Natural killer cell (primary cell): Measurements from ENCODE around the gene CD48. TPM values are rescaled to one million over a fixed set of nuclear protein-coding genes. Genes with fewer than 3 reads are reported as not detected.

Experiments
- ATAC-seq, 3 donors: fragments of 150-1000 bp in 2 of 3; fragments of 200-7000 bp in 1 of 3; cut with Tn5 transposase; 1 replicate in 1 of 3; 2 replicates in 2 of 3; pipeline ENCODE4 v1.10.0; 2021; ENCODE audit warnings: mild to moderate bottlenecking in 2 of 3, moderate library complexity in 2 of 3
- DNase-seq, 2 donors: peaks; one replicate each; pipeline versions ENCODE4 v3.0.0 to v3.0.0-alpha.2; 2013 to 2021; ENCODE audit warnings: mixed read lengths in 1 of 2
- H3K27ac ChIP-seq: one replicate; pipeline ENCODE4 v1.5.1; 2013; ENCODE audit warnings: mild to moderate bottlenecking, low read length
- H3K27me3 ChIP-seq: one replicate; pipeline ENCODE4 v1.6.1; 2013; ENCODE audit warnings: low read length; ENCODE audit not compliant: control insufficient read depth, insufficient read depth
- H3K36me3 ChIP-seq: one replicate; pipeline ENCODE4 v1.6.1; 2013; ENCODE audit warnings: low read length; ENCODE audit not compliant: control insufficient read depth, insufficient read depth
- H3K4me1 ChIP-seq: one replicate; pipeline ENCODE4 v1.6.1; 2013; ENCODE audit warnings: low read length; ENCODE audit not compliant: control insufficient read depth, insufficient read depth
- H3K4me3 ChIP-seq: one replicate; pipeline ENCODE4 v1.5.1; 2013; ENCODE audit warnings: low read length
- H3K9me3 ChIP-seq: one replicate; pipeline ENCODE4 v1.6.1; 2013; ENCODE audit warnings: low read length; ENCODE audit not compliant: control insufficient read depth, insufficient read depth
- H3K27ac Mint-ChIP-seq, 2 donors: one replicate each; pipeline ENCODE4 v1.8.0; 2022; ENCODE audit warnings: mild to moderate bottlenecking in 2 of 2, mixed read lengths in 2 of 2, moderate library complexity in 1 of 2
- H3K27me3 Mint-ChIP-seq, 2 donors: one replicate each; pipeline ENCODE4 v1.8.0; 2022; ENCODE audit warnings: low read depth in 2 of 2, mixed read lengths in 2 of 2
- H3K36me3 Mint-ChIP-seq: one replicate; pipeline ENCODE4 v1.8.0; 2022; ENCODE audit warnings: mixed read lengths
- H3K4me1 Mint-ChIP-seq, 2 donors: one replicate each; pipeline ENCODE4 v1.8.0; 2022; ENCODE audit warnings: mixed read lengths in 2 of 2
- H3K4me3 Mint-ChIP-seq: one replicate; pipeline ENCODE4 v1.8.0; 2022; ENCODE audit warnings: mild to moderate bottlenecking, moderate library complexity, mixed read lengths
- H3K9me3 Mint-ChIP-seq, 2 donors: one replicate each; pipeline ENCODE4 v1.8.0; 2022; ENCODE audit warnings: mixed read lengths in 2 of 2
- WGBS: methylation state at CpG from one replicate; pipeline ENCODE4 v1.1.7; 2013; ENCODE audit warnings: missing lambda C conversion rate; ENCODE audit not compliant: insufficient coverage; 5-methylcytosine and 5-hydroxymethylcytosine counted together
- intact Hi-C: fragments of 100-400 bp; cut with micrococcal nuclease; formaldehyde crosslinking; loops from one replicate; pipeline ENCODE4 v1.14.2; 2022
- total RNA-seq, 4 donors: library from RNA; stranded (reverse); fragments of 120-200 nt in 1 of 4; gene quantifications; one replicate each; pipeline versions ENCODE4 v1.2.3 to v1.2.4, GENCODE V29; 2013 to 2022
- TF ChIP-seq, protein P1 (sequence below): fragments of 200-600 bp; IDR thresholded peaks from one replicate; pipeline ENCODE4 v1.8.0; 2022; ENCODE audit warnings: antibody characterized with exemption

CD48 gene
- total RNA-seq, 3 donors from 2014 or later (not counting 1 experiment from before 2014, with no cell fraction given) = 213 to 249 (median 223) TPM

DNA sequence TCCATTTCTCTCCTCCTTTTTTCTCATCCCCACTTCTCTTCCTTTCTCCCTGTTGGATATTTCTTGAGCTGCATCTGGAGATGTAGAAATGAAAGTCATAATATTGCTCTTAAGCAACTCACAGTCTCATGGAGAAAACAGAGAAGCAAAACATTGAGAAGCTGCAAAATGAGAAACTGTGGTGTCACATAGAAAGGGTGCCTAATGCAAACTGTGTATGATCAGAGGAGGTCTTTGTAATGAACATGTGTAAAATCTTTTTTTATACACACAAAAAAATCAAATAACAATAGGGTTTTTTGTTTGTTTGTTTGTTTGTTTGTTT lies 15.7 kb upstream of the CD48 start:
- DNase-seq = no peak
- no peaks in the 10 kb centered on the region for H3K36me3 Mint-ChIP-seq
- no peak for ATAC-seq
- intact Hi-C loops = loop anchor here (1.0 to 2.0 kb wide), 6 partner anchors 17 to 224 kb away; no protein-coding TSS in a partner anchor
- TF ChIP-seq, protein P1, sequence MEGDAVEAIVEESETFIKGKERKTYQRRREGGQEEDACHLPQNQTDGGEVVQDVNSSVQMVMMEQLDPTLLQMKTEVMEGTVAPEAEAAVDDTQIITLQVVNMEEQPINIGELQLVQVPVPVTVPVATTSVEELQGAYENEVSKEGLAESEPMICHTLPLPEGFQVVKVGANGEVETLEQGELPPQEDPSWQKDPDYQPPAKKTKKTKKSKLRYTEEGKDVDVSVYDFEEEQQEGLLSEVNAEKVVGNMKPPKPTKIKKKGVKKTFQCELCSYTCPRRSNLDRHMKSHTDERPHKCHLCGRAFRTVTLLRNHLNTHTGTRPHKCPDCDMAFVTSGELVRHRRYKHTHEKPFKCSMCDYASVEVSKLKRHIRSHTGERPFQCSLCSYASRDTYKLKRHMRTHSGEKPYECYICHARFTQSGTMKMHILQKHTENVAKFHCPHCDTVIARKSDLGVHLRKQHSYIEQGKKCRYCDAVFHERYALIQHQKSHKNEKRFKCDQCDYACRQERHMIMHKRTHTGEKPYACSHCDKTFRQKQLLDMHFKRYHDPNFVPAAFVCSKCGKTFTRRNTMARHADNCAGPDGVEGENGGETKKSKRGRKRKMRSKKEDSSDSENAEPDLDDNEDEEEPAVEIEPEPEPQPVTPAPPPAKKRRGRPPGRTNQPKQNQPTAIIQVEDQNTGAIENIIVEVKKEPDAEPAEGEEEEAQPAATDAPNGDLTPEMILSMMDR = no peak
- Histone ChIP-seq H3K27me3 (no peaks in the 10 kb centered on the region), H3K36me3 (no peaks in the 10 kb centered on the region), H3K9me3 (no peaks in the 10 kb centered on the region), H3K4me3 (no peak overlapping the region), H3K4me1 (peaks cover 14% of the 10 kb centered on the region), H3K27ac (no peak overlapping the region)
- no peak overlapping the region for H3K4me3 Mint-ChIP-seq
- H3K27me3 Mint-ChIP-seq = no peaks in the 10 kb centered on the region
- H3K9me3 Mint-ChIP-seq = peaks cover 0 to 2% of the 10 kb centered on the region in 2 donors
- H3K4me1 Mint-ChIP-seq = peaks cover 22% of the 10 kb centered on the region in 2 donors
- no peak overlapping the region for H3K27ac Mint-ChIP-seq

DNA sequence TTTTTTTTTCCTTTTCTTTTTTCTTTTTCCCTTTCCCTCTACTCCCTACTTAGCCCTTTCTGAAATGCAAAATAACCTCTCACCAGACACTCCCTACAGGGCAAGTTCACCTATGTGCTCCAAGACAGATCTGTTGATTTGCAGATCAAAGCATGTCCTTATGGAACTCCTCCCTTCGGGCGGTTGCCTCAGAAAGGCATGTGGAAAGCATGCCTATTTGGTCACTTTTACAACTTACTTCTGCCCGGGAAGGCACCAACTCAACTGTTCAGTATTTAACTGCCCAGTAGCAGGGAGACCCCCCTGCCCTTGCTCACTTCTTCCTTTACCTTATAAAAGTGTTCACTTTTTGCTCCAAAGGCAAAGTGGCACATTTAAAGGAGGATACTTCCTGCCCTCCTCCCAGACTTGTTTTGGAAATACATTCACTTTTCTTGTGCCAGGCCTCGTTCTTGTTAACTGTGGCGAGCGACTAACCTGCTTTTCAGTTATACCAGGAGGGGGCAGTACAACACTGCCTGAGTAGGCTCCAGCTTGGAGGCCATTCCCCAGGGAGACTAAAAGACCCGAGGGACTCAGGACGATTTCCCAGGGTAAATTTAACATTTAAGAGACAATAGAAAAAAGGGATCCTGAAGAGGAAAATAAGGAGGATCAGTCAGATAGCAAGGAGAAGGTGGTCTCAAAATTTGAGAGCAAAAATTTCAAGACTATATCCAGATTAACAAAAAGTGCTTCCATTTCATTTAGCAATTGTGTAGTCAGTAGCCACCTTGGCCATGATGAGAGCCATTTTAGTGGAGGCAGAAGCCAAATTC lies 15.1 kb upstream of the CD48 start:
- WGBS = 23% methylated on average over 8 of the region's 8 CpGs
- peaks cover 14% of the 10 kb centered on the region for H3K4me1 ChIP-seq

DNA sequence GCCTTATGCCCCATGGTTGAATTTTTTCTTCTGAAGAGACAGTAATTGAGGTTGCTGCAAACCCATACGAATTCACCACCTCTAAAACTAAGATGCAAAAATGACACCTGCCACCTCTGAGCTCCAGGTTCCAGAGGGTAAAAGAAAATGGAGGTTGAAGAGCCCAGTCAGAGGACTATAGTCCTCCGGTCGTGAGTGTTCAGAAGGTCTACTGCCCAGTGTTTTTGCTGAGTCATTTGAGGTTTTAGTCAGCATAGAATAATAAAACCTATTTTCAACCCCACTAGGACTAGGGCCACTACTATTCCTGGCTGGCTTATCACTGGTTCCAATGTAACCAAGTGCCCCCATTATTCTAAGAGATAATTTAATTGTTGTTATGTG lies 14.5 kb upstream of the CD48 start:
- H3K4me1 ChIP-seq = peaks cover 14% of the 10 kb centered on the region
- H3K36me3 ChIP-seq = no peaks in the 10 kb centered on the region
- no peak overlapping the region for H3K4me3 ChIP-seq
- H3K9me3 ChIP-seq = no peaks in the 10 kb centered on the region
- H3K36me3 Mint-ChIP-seq = no peaks in the 10 kb centered on the region
- no peaks in the 10 kb centered on the region for H3K27me3 Mint-ChIP-seq
- DNase-seq = no peak
- WGBS = no CpG with 5 or more reads among the region's 3 CpGs
- peaks cover 16 to 17% of the 10 kb centered on the region in 2 donors for H3K4me1 Mint-ChIP-seq
- intact Hi-C loops = loop anchor here (2.0 kb wide), 1 partner anchor 225 kb away; no protein-coding TSS in a partner anchor
- H3K27me3 ChIP-seq = no peaks in the 10 kb centered on the region
- TF ChIP-seq, protein P1 = no peak
- no peak overlapping the region for H3K27ac ChIP-seq
- no peak for ATAC-seq
- no peaks in the 10 kb centered on the region for H3K9me3 Mint-ChIP-seq
- H3K27ac Mint-ChIP-seq = no peak overlapping the region
- H3K4me3 Mint-ChIP-seq = no peak overlapping the region

More for the DNA sequence above, 15.1 kb upstream of the CD48 start:
- intact Hi-C loops = loop anchor here (1.0 to 2.0 kb wide), 6 partner anchors 18 to 224 kb away; no protein-coding TSS in a partner anchor
- ATAC-seq (peak; percentile 88 to 94 (median 90)), DNase-seq (peak in 1 of 2 donors; percentile 90)
- no peaks in the 10 kb centered on the region for H3K27me3 Mint-ChIP-seq
- H3K36me3 ChIP-seq = no peaks in the 10 kb centered on the region
- no peak overlapping the region for H3K27ac Mint-ChIP-seq
- H3K4me3 Mint-ChIP-seq = no peak overlapping the region
- peaks cover 0 to 2% of the 10 kb centered on the region in 2 donors for H3K9me3 Mint-ChIP-seq
- H3K9me3 ChIP-seq = no peaks in the 10 kb centered on the region
- no peaks in the 10 kb centered on the region for H3K27me3 ChIP-seq
- no peak overlapping the region for H3K4me3 ChIP-seq
- no peak overlapping the region for H3K27ac ChIP-seq
- TF ChIP-seq, protein P1 = peak; percentile 91
- H3K36me3 Mint-ChIP-seq = no peaks in the 10 kb centered on the region
- peaks cover 19 to 20% of the 10 kb centered on the region in 2 donors for H3K4me1 Mint-ChIP-seq
